SK-MEL-5 (cell line): ENCODE data around the gene HOXC10. TPM values are rescaled to one million over a fixed set of nuclear protein-coding genes. Genes with fewer than 3 reads are reported as not detected.

Experiments used
- DNase-seq: peaks from one replicate; pipeline ENCODE4 v3.0.0-alpha.2; 2016; ENCODE audit warnings: low read depth, low spot score
- in situ Hi-C: cut with HindIII; loops from 2 replicates; pipeline ENCODE4 v1.10.0; 2016; ENCODE audit warnings: low sequenced_read_pairs, high pct_unique_total_duplicates, low pct_unique_long_range_greater_than_20kb
- small RNA-seq, 2 experiments: library from RNA; depleted of rRNA; stranded (forward); fragments of <200 nt; gene quantifications; one replicate each; pipeline ENCODE3, GENCODE V24; 2014
- total RNA-seq: library from RNA; depleted of rRNA; stranded (reverse); fragments of >200 nt; shearing (Covaris generic); gene quantifications from 2 replicates; pipeline ENCODE4 v1.2.3, GENCODE V29; 2014; rRNA removed

HOXC10 gene
- total RNA-seq, 1 experiment from 2014 or later: 0.53 TPM

DNA sequence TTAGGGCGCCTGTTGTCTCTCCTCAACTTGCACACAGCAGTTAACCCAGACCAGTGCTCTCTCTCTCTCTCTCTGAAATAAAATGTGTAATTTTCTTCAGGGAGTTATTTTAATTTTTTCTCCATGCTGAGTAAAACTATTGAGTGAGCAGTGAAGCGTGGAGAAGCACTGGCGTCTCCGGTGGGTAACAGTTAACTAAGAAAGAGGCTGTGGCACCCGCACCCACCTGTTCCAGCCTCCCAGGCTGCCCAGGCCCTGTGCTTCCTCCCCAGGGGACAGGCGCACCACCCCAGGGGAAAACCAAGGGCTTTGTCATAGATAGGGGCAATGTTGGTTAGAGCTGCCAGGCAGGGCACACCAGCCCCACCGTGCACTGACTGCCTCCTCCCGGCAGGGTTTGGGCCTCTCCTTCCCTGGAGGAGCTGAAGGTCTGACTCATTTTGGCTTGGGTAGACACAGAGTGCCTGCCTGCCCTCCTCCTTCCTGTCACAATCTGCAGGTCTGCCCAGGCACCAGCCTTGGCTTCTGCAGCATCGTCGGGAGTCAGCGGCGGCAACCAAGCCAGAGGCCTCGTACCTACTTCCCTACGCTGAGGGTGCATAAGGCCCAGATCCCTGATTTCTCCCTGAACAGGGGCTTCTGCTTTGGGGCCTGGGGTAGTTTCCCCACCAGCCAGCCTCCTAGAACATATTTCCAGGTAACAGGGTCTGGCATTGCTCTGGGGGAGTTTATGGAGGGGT lies 51.8 kb downstream of the HOXC10 start:
- peak; percentile 25 for DNase-seq
- in situ Hi-C loops: no loop called here

DNA sequence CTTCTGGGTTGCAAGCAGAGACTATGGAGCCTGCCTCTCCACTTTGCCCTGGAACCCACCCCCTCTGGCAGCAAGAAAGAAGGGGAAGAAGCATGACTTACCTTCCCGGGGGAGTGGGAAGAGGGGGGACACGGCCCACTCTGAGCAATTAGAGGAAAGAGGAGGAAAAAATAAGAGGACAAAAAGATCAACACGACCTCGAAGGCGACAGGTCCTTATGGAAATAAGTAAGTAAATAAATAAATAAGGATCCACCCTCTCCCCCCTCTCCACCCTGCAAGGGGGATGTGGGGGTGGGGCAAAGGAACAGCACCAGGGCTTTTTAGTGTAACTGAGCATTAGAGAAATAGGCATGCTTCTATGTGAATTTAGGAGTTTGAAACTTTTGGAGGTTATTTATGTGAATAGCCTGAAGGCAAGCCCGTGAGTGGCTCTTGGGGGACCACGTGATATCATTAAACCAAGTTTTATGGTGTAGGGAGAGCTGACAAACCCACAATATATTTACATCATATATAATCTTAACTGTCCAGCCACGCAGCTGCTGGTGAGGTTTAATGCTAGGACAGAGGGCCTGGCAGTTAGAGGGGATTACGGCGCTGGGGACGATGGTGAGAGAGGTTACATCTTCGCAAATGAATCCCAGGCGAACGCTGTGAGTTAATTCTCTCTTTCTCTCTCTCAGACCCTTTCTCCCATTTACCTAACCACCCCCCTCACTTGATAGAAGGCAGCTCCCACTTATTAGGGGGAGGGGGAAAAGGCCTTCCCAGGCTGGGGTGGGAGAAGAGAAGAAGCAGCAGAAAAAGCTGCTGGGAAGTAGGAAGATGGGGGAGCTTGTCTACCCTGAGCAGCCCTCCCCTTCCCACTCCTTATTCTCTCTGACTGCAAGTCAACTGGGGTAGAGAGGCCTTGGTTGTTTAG lies 52.7 kb downstream of the HOXC10 start:
- in situ Hi-C loops: no loop called here

DNA sequence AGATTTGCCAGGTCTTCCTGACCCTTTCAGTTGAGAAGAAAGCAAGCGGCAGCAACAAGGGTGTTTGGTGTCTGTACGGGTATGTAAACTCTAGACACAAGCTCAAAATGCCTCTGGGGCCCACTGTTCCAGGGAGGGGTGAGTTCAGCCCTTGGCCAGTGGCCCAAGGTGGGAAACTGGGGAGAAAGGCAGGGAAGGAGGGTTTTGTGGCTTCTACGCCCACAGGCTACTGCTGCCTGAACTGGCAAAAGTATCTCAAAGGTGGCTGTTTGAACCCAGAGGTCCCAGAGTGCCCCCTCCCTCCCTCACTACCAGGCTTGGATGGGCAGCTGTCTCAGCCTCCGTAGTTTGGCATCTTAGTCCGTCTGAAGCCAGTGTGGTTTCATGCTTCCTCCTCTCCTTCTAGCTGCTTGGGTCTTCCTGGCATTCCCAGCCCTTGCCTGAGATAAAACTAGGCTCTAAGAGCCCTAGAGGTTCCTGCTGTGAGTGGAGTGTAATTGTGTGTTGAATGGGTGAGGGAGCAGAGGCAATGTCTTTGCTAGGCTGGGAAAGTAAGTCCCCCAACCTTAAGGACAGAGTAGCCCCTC lies 53.4 kb downstream of the HOXC10 start:
- DNase-seq: no peak
- in situ Hi-C loops: no loop called here

More for the DNA sequence above, 52.7 kb downstream of the HOXC10 start:
- DNase-seq: no peak

GRCh38 chr12:54038871-54039414 lies 54.0 kb downstream of the HOXC10 start:
- no peak for DNase-seq
- in situ Hi-C loops: no loop called here

- in situ Hi-C loops: no loop called here
Observed at GRCh38 chr12:54039417-54040147, 54.6 kb downstream of the HOXC10 start.

More at GRCh38 chr12:54039417-54040147, 54.6 kb downstream of the HOXC10 start:
- no peak for DNase-seq

Small RNAs within 50 kb of the gene (small RNA-seq; reads per million reads assigned to genes)
- 0 reads per million in 2 experiments for gene AC012531.3
- 0 reads per million in 2 experiments for gene AC012531.4
- 0 reads per million in 2 experiments for gene HOXC5
- 0.02 to 13.1 reads per million in 2 experiments for gene MIR196A2
- gene MIR615: 0.04 to 6.3 reads per million in 2 experiments
- 0 reads per million in 2 experiments for gene RF01905
- 0 reads per million in 2 experiments for gene RF01906

Other genes starting within 250 kb of the HOXC10 start
- not detected in 2 replicates for gene CISTR, start 233.2 kb upstream of the HOXC10 start, total RNA-seq
- 4.7 and 6.1 TPM in 2 replicates for gene HOXC13, start 46.3 kb upstream of the HOXC10 start, total RNA-seq
- gene HOXC12, start 30.2 kb upstream of the HOXC10 start, total RNA-seq: not detected in 2 replicates
- 0.51 and 0.61 TPM in 2 replicates for gene HOXC11, start 12.0 kb upstream of the HOXC10 start, total RNA-seq
- gene HOTAIR, start 10.2 kb upstream of the HOXC10 start, total RNA-seq: 0.08 TPM in 1 of 2 replicates, not detected in the other
- gene HOXC9, start 15.0 kb downstream of the HOXC10 start, total RNA-seq: 7.2 and 9.4 TPM in 2 replicates
- gene HOXC8, start 23.8 kb downstream of the HOXC10 start, total RNA-seq: 1.0 and 1.1 TPM in 2 replicates
- gene HOXC6, start 43.3 kb downstream of the HOXC10 start, total RNA-seq: 1.5 and 2.1 TPM in 2 replicates
- not detected in 2 replicates for gene HOXC5, start 47.9 kb downstream of the HOXC10 start, total RNA-seq
- 2.2 and 2.4 TPM in 2 replicates for gene HOXC4, start 68.7 kb downstream of the HOXC10 start, total RNA-seq
- gene SMUG1, start 203.8 kb downstream of the HOXC10 start, total RNA-seq: 74.3 and 87.8 TPM in 2 replicates